ENCODE measurements around the gene ZDHHC21. TPM values are rescaled to one million over a fixed set of nuclear protein-coding genes. Genes with fewer than 3 reads are reported as not detected.

ZDHHC21 gene
- total and polyA plus RNA-seq, 2 of the 8 experiments (the other 6 are each of a cell fraction or from before 2014, with no cell fraction given), result 1.9 to 6.0 TPM

DNA sequence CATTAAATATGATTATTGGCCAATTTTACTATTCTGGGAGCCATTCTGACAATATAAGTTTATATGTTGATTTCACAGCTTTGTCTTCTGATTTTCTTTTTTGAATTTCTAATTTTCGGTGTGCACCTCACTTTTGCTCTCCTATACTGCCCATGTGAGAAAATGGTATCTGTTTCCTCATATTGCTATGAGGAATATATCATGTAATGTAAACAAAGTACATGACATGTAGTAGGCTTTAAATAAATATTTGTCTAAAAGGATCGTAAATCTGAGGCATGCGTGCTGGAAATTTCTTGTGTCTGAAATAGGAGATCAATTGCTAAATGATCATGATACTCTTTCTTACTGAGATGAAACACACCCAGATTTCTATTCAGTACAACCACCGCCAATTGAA is 119.9 kb downstream of the ZDHHC21 start:
- Histone ChIP-seq H3K56ac (replicated peaks; ENCODE audit: insufficient read length, low read depth, low read length) (no peak overlapping the region), H3K9me3 (ENCODE audit: insufficient read depth in 2 of 2, low read depth in 1 of 2, low read length in 1 of 2) (no peaks in the 10 kb centered on the region), H2AK5ac (ENCODE audit: low read depth, low read length) (no peak overlapping the region), H3K14ac (ENCODE audit: insufficient read length) (no peak overlapping the region), H3K9ac (replicated peaks in 1 of 4; ENCODE audit: extremely low read depth in 1 of 4, low read depth in 3 of 4, low read length in 3 of 4) (no peak overlapping the region), H3K4ac (replicated peaks; ENCODE audit: insufficient read length, low read depth, low read length) (no peak overlapping the region), H3K23ac (ENCODE audit: insufficient read length) (no peak overlapping the region), H3K79me2 (ENCODE audit: control insufficient read depth in 1 of 2, insufficient read depth in 2 of 2, low read length in 2 of 2) (no peaks in the 10 kb centered on the region), H3K4me1 (replicated peaks in 1 of 4; ENCODE audit: control insufficient read depth in 3 of 4, insufficient read depth in 4 of 4, low read length in 3 of 4) (no peaks in the 10 kb centered on the region), H4K8ac (ENCODE audit: extremely low read depth, insufficient read depth, low read length) (no peak overlapping the region), H3K18ac (ENCODE audit: extremely low read depth, low read length) (no peak overlapping the region), H4K5ac (ENCODE audit: insufficient read length, low read depth, low read length) (no peak overlapping the region), H2AFZ (ENCODE audit: low read length) (no peak overlapping the region), H2BK20ac (ENCODE audit: low read length) (no peak overlapping the region), H4K20me1 (replicated peaks in 1 of 2; ENCODE audit: control insufficient read depth in 1 of 2, insufficient read depth in 2 of 2, low read length in 2 of 2) (no peaks in the 10 kb centered on the region), H3K36me3 (ENCODE audit: control insufficient read depth in 2 of 4, insufficient read depth in 4 of 4, low read length in 3 of 4) (no peaks in the 10 kb centered on the region), H2BK15ac (ENCODE audit: low read length) (no peak overlapping the region), H3K79me1 (ENCODE audit: low read depth, low read length) (no peaks in the 10 kb centered on the region), H3K23me2 (ENCODE audit: low read depth, low read length) (no peaks in the 10 kb centered on the region), H3K27ac (ENCODE audit: low read depth, low read length) (no peak overlapping the region), H3K4me3 (ENCODE audit: extremely low read depth in 1 of 4, insufficient read depth in 2 of 4, low read depth in 3 of 4, low read length in 4 of 4) (no peak overlapping the region), H3K4me2 (ENCODE audit: insufficient read depth in 1 of 2, low read depth in 2 of 2, low read length in 2 of 2) (no peak overlapping the region), H2BK12ac (ENCODE audit: low read depth, low read length) (no peak overlapping the region), H2BK120ac (replicated peaks; ENCODE audit: low read depth, low read length) (no peak overlapping the region), H4K91ac (replicated peaks; ENCODE audit: insufficient read length, low read length) (no peak overlapping the region), H3K27me3 (replicated peaks in 1 of 4; ENCODE audit: control insufficient read depth in 3 of 4, extremely low read depth in 1 of 4, insufficient read depth in 3 of 4, low read length in 3 of 4) (no peaks in the 10 kb centered on the region), H2BK5ac (ENCODE audit: low read depth, low read length) (no peak overlapping the region)
- FAIRE-seq (no peak), DNase-seq (ENCODE audit: low read depth in 1 of 2, low spot score in 2 of 2) (no peak)
- no peak for TF ChIP-seq RFX5 (IDR thresholded peaks at IDR 0.05; ENCODE audit: borderline replicate concordance, low read depth, low read length)
- 96% methylated on average over 4 of the region's 4 CpGs; no CpG with 5 or more reads in 1 of the 2 experiments for WGBS, 2 experiments (ENCODE audit: extremely low coverage in 1 of 2, insufficient coverage in 1 of 2, insufficient read length in 1 of 2, insufficient replicate concordance in 2 of 2, low coverage in 1 of 2, low lambda C conversion rate in 2 of 2, missing lambda C conversion rate in 1 of 2)
- ChIA-PET CTCF (ENCODE audit: partially characterized antibody) (interaction anchor here (0.9 to 1.6 kb wide), 4 partner anchors 10 to 107 kb away, joined by 3 to 4 read pairs (median 3); no protein-coding TSS in a partner anchor), POLR2A (ENCODE audit: partially characterized antibody) (interaction anchor here (1.2 kb wide), 1 partner anchor 9 kb away, joined by 3 read pairs; no protein-coding TSS in a partner anchor)
